ENCODE results near the gene KLRC3. TPM values are rescaled to one million over a fixed set of nuclear protein-coding genes. Genes with fewer than 3 reads are reported as not detected.
"Not testable (repeated sequence)": the region's sequence is repeated elsewhere in the genome, so short reads cannot be mapped to it uniquely, and the experiment has no call there.

The KLRC3 gene
- not detected for polyA plus RNA-seq (2013, experiment 1 of 2; ENCODE audit: insufficient read length)
- not detected for polyA plus RNA-seq (2013, experiment 2 of 2; ENCODE audit: insufficient read length)

DNA sequence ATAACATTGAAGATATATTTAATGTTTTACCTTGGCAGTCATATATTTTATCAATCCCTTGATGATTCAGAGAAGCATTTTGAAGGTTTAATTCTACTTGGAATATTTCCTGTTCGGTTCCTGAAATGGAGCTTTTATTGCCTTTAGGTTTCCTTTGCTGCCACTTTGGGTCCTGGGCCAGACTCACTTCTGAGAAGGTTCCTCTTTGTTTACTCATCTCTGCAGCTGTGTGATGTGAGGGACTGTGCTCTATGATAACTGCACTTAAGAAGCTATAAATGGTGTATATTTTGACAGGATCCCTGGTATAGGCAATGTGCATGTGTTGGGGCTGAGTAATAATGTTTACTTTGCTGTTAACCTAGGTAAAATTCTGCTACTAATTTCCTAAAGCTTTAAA lies at the start of gene KLRC3:
Gene KLRC3 (minus strand): TSS at position 262 of the 400 bp plus-strand sequence. CDS start 45 bp downstream, at position 217.
- not testable (repeated sequence) for DNase-seq

DNA sequence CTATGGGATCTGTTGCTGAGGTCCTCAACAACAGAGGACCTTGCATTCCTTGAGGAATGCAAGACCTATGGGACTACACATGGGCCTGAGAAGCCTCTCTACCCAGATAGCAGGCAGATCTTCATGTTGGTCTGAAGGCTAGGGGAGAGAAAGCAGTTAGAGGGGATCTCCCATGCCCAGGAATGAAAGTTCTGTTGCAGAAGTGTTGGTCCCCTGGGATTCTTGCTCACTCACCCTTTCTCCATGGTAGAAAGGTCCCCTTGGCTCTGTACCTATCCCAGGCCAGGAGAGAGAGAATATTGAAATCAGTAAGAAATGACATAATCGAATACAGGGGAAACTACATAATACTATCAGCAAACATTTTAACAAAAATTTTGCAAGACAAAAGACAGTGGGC lies 49.3 kb upstream of the KLRC3 start:
- DNase-seq: no peak

DNA sequence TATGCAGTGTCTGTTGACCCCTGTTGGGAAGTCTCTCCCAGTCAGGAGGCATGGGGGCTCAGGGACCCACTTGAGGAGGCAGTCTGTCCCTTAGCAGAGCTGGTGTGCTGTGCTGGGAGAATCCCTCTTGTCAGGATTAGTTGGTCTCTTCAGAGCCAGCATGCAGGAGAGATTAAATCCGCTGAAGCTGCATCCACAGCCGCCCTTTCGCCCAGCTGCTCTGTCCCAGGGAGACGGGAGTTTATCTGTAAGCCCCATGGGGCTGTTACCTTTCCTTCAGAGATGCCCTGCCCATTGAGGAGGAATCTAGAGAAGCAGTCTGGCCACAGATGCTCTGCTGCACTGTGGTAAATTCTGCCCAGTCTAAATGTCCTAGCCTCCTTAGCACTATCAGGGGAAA lies 45.9 kb upstream of the KLRC3 start:
- DNase-seq: no peak

DNA sequence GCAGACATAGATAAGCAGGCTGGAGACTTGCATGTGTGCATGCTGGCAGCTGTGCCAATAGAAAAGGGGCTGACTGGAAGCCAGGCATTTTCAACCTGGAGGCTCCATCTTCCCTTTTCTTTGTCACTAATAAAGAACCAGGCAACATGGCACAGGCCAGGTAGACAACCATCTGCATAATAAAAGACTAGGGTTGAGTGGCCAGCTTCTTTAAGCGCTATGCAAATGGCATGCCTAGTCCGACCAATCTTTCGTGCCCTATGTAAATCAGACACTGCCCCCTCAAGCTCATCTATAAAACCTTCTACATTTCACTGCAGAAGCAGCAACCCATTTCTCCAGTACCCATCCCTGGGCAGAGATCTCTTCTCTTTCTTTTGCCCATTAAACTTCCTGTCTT lies 37.4 kb upstream of the KLRC3 start:
- no peak for DNase-seq

DNA sequence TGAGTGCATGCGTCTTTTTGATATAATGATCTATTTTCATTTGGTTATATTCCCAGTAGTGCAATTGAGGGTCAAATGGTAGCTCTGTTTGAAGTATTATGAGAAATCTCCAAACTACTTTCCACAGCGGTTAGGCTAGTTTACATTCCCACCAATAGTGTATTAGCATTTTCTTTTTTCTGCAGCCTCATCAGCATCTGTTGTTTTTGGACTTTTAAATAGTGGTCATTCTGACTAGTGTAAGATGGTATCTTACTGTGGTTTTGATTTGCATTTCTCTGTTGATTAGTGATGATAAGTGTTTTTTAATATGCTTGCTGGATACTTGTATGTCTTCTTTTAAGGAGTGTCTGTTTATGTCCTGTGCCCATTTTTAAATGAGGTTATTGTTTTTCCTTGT lies 36.5 kb upstream of the KLRC3 start:
- DNase-seq: no peak

DNA sequence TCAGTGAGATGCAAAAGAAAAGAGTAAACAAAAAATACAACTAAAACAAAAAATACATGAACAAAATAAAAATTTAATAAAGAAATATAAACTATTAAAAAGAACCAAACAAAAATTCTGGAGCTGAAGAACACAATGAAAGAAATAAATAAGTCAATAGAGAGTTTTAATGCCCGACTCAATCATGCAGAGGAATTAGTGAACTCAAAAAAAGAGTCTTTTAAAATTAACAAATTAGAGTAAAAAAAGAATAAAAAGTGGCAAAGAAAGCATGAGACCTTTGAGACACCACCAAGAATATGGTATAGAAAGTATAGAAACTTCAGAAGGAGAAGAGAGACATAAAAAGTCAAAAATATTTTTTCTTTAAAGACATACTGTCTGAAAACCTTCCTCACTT lies 35.4 kb upstream of the KLRC3 start:
- no peak for DNase-seq

DNA sequence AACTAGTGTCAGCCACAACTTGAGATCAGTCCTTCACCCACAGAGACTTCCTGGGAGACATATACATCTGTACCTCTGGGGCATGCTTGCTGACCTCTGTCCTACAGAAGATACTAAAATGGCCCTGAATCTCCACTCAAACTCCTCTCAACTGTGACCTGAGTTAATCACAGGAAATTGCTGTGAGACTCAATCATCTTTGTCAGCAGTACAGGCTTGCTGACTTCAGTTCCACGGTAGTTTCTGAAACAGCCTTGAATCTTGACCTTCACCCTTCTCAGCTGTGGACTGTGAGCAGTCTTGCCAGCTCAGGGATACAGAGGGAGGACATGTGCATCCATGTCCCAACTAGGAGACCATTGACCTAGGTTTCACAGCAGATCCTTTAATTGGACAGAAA lies 34.1 kb upstream of the KLRC3 start:
- DNase-seq: no peak

DNA sequence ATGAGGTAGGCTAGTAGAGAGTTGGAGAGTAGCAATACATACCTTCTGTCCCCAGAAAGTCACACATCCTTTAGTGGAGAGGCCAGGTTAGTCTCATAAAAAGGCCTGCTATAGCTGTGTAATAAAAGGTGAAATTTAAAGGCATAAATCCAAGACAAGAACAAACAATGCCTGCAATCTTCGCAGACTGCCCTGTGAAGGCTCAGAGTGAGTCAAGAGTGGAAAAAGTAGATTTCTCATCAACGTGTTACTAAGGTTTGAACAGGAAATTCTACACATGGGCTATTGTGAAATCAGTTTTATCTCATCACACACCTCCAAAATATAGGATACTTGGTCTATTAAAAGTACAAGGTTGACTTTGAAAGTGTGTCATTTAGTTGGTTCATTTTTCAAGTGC lies 32.8 kb upstream of the KLRC3 start, which contains the start of gene KLRC1:
Gene KLRC1 (minus strand): TSS at position 222 of the 400 bp plus-strand sequence. CDS start 2,221 bp downstream, outside the sequence.
- DNase-seq: no peak

DNA sequence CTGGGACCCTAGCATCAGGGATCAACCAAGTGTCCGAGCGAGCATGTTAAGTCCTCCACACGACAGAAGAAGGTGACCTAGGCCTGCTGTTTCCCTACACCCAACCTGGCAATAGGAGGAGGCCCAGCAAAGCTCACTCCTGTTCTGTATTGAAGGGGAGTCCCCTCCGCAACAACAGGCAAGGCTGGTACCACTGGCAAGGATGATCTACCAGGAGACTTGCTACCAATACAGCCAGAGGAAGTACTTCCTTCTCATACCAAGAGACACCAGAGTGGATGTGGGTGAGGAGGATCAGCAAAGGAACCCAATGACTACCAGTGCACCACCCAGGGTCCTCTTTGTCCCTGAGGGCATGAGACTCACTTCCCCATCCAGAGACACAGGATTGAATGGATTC lies 27.8 kb upstream of the KLRC3 start:
- no peak for DNase-seq

DNA sequence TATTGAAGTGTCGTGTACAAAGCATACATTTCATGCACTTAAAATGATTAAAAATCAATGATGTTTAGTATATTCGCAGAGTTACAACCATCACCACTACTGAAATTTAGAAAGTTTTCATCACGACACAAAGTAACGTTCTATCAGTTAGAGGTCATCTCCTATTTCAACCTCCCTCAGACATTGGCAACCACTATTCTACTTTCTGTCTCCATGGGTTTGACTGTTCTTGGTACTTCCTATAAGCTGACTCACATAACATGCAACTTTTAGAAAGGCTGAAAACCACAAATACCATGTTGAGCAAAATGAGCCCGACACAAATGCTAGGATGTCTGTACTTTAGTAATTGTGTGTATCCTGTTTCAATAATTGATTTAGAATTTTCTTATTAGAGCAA lies 25.7 kb upstream of the KLRC3 start:
- peak; percentile 6 for DNase-seq

DNA sequence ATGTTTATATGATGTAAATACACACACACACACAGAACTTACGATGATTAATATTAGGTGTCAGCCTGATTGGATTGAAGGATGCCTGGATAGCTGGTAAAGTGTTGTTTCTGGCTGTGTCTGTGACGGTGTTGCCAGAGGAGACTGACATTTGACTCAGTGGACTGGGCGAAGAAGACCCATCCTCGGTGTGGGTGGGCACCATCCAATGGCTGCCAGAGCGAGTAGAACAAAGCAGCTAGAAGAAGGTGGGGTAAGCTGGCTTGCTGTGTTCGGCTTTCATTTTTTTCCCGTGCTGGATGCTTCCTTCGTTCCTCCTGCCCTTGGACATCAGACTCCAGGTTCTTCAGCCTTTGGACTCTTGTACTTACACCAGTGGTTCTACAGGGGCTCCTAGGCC lies 20.7 kb upstream of the KLRC3 start:
- DNase-seq: not testable (repeated sequence)

DNA sequence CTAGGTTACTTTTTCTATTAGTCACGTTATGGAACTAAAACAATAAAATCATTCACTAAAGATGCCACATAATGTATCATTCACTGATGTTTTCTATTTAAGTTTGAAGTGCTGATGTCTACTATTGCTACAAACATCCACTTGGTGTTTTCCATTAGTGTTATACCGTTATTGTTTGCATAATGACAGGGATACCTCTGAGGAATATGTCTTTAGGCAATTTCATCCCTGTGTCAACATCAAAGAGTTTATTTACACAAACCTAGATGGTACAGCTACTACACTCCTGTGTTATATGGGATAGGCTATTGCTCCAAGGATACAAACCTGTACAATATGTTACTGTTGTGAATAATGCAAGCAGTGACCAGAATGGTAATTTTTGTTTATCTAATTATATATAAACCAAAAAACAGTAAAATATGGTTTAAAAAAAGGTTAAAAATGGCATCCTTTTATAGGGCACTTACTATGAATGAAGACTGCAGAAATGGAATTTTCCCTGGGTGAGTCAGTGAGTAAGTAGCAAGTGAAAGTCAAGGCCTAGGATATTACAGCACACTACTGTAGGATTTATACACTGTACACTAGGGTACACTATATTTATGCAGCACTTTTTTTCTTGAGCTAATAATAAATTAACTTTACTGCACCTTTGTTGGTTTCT lies 19.3 kb upstream of the KLRC3 start:
- not testable (repeated sequence) for DNase-seq

DNA sequence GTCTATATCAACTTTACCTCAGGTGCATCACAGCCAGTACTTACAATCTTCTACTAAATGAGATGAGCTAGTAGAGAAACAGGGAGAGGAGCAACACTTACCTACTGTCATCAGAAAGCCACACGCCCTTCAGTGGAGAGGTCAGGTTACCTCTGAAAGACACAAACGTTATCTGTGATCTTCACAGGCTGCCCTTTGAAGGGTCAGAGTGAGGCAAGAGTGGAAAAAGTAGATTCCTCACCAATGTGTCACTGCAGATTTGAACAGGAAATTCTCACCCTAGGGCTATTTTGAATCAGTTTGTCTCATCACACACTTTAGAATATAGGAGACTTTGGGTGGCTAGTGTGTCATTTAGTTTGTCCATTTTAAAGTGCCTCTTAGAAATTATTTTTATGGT lies 17.2 kb upstream of the KLRC3 start:
- not testable (repeated sequence) for DNase-seq

DNA sequence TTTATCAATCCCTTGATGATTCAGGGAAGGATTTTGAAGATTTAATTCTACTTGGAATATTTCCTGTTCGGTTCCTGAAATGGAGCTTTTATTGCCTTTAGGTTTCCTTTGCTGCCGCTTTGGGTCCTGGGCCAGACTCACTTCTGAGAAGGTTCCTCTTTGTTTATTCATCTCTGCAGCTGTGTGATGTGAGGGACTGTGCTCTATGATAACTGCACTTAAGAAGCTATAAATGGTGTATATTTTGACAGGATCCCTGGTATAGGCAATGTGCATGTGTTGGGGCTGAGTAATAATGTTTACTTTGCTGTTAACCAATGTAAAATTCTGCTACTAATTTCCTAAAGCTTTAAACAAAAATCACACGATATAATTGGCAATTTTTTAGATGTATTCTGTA lies 15.4 kb upstream of the KLRC3 start, which contains the start of gene KLRC2:
Gene KLRC2 (minus strand): TSS at position 195 of the 400 bp plus-strand sequence. CDS start 24 bp downstream, at position 171.
- peak; percentile 1 for DNase-seq

DNA sequence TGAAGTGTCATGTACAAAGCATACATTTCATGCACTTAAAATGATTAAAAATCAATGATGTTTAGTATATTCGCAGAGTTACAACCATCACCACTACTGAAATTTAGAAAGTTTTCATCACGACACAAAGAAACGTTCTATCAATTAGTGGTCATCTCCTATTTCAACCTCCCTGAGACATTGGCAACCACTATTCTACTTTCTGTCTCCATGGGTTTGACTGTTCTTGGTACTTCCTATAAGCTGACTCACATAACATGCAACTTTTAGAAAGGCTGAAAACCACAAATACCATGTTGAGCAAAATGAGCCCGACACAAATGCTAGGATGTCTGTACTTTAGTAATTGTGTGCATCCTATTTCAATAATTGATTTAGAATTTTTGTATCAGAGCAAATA lies 10.2 kb upstream of the KLRC3 start:
- peak; percentile 29 for DNase-seq

DNA sequence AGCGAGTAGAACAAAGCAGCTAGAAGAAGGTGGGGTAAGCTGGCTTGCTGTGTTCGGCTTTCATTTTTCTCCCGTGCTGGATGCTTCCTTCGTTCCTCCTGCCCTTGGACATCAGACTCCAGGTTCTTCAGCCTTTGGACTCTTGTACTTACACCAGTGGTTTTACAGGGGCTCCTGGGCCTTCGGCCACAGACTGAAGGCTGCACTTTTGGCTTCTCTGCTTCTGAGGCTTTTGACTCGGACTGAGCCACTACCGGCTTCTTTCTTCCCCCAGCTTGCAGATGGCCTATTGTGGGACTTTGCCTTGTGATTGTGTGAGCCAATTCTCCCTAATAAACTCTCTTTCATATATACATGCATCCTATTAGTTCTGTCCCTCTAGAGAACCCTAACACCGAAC lies 5.5 kb upstream of the KLRC3 start:
- not testable (repeated sequence) for DNase-seq

DNA sequence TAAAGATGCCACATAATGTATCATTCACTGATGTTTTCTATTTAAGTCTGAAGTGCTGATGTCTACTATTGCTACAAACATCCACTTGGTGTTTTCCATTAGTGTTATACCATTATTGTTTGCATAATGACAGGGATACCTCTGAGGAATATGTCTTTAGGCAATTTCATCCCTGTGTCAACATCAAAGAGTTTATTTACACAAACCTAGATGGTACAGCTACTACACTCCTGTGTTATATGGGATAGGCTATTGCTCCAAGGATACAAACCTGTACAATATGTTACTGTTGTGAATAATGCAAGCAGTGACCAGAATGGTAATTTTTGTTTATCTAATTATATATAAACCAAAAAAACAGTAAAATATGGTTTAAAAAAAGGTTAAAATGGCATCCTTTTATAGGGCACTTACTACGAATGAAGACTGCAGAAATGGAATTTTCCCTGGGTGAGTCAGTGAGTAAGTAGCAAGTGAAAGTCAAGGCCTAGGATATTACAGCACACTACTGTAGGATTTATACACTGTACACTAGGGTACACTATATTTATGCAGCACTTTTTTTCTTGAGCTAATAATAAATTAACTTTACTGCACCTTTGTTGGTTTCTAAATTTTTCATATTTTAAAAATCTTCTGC lies 4.0 kb upstream of the KLRC3 start:
- DNase-seq: not testable (repeated sequence)

DNA sequence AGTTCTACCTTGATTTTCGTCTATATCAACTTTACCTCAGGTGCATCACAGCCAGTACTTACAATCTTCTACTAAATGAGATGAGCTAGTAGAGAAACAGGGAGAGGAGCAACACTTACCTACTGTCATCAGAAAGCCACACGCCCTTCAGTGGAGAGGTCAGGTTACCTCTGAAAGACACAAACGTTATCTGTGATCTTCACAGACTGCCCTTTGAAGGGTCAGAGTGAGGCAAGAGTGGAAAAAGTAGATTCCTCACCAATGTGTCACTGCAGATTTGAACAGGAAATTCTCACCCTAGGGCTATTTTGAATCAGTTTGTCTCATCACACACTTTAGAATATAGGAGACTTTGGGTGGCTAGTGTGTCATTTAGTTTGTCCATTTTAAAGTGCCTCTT lies 1.8 kb upstream of the KLRC3 start:
- not testable (repeated sequence) for DNase-seq

DNA sequence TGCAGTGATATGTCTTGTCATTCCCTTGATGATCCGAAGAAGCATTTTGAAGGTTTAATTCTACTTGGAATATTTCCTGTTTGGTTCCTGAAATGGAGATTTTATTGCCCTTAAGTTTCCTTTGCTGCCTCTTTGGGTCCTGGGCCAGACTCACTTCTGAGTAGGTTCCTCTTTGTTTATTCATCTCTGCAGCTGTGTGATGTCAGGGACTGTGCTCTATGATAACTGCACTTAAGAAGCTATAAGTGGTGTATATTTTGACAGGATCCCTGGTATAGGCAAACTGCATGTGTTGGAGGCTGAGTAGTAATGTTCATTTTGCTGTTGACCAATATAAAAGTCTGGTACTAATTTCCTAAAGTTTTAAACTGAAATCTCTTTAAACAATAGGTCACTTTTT lies 11.0 kb downstream of the KLRC3 start, which contains the start of gene KLRC4:
Gene KLRC4 (minus strand): TSS at position 366 of the 400 bp plus-strand sequence. CDS start 182 bp downstream, at position 184.
- DNase-seq: no peak

DNA sequence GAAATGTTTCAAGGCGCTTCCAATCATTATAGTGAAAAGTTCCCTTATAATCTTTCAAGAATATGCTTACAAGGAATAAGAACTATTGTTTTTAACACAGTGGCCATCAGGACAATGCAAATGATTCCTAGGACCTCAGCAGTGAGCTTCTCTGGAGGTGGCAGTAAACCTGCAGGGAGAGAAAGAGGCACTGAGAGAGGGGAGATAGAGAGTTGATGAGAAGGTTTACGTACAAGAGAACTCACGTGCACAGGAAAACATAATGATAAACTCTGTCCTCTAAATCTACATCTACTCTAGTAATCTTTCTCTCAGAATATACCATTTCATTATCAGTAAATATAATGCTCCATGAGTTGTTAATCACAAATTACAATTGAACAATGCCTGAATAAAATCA lies 11.6 kb downstream of the KLRC3 start:
- no peak for DNase-seq

DNA sequence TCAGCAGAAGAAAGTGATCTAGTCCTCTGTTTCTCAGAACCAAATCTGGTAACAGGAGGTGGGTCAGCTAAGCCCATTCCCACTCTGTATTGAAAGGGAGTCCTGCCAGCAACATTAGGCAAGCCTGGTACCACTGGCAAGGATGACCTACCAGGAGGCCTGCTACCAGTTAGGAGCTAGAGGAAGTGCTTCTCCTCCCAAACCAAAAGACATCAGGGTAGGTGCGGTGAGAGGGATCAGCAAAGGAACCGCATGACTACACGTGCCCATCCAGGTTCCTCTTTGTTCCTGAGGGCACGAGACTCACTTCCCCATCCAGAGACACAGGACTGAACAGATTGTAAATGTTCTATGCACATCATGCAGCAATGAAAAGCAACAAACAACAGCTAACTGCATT lies 13.7 kb downstream of the KLRC3 start:
- DNase-seq: no peak

DNA sequence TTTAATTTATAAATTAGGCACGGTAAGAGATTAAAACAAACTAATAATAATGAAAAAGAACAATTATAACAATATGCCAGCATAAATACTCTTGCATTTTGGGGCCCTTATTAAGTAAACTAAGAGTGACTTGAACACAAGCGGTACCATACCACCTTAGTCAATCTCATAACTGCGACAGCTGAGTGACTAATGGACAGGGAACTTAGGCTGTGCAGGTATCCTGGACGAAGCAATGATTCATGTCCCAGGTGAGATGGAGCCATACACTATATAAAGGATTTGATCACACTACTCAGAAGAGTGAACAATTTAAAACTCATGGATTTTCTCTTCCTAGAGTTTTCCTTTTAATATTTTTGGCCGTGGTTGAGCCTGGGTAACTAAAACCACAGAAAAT lies 15.1 kb downstream of the KLRC3 start:
- no peak for DNase-seq

DNA sequence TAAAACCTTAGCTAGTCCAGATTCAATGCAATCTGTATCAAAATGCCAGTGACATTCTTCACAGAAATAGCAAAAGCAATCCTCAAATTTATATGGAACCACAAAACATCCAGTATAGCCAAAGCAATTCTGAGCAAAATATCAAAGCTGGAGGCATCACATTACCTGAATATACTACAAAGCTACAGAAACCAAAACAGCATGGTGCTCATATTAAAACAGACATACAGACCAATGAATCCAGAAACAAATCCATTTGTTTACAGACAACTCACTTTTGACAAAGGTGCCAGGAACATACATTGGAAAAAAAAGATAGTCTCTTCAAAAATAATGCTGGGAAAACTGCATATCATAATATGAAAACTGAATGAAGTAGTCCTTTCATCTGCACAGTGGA lies 15.6 kb downstream of the KLRC3 start:
- DNase-seq: no peak

DNA sequence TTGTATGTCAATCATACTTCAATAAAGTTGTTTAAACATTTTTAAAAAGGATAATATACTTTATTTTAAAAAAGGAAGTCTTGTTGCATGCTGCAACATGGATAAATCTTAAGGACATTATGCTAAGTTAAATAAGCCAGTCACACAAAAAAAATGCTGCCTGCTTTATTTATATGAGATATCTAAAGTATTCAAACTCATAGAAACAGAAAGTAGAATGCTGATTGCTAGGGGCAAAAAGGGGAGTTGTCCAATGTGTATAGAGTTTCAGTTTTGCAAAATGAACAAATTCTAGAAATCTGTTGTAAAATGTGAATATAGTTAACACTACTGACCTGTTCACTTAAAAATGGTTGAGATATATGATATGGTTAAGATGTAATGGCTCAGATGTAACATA lies 19.6 kb downstream of the KLRC3 start:
- no peak for DNase-seq

Measured in fibroblast of skin of scalp (primary cell).